Caco-2 (cell line): ENCODE data around the gene ATP5F1C. TPM values are rescaled to one million over a fixed set of nuclear protein-coding genes. Genes with fewer than 3 reads are reported as not detected.
"Not testable (repeated sequence)": the region's sequence is repeated elsewhere in the genome, so short reads cannot be mapped to it uniquely, and the experiment has no call there.

ENCODE experiments used
- BruUV-seq: library from RNA; stranded (reverse); fragments of 400-500 nt; replicated peaks from 2 replicates; lab custom pipeline; 2021; lab: Mats Ljungman, UMichigan
- CTCF ChIA-PET: fragments of 300-600 bp; sonication (Branson Sonifier 250); formaldehyde crosslinking; loops from one replicate; lab custom pipeline; 2022; ENCODE audit warnings: antibody characterized with exemption; lab: Charles Lee
- POLR2A ChIA-PET: fragments of 300-600 bp; sonication (Branson Sonifier 250); formaldehyde crosslinking; loops from one replicate; lab custom pipeline; 2022; ENCODE audit warnings: antibody characterized with exemption; lab: Charles Lee
- DNase-seq, 2 experiments: peaks; one replicate each; pipeline versions ENCODE4 v3.0.0 to v3.0.0-alpha.2; 2020 to 2022
- H3K27me3 ChIP-seq: replicated peaks from 2 replicates; pipeline ENCODE4 v1.6.0; 2011; ENCODE audit warnings: low read length; ENCODE audit not compliant: control insufficient read depth, insufficient read depth
- H3K36me3 ChIP-seq: 2 replicates; pipeline ENCODE4 v1.5.1; 2011; ENCODE audit warnings: low read length; ENCODE audit not compliant: control insufficient read depth, insufficient read depth
- H3K4me1 ChIP-seq: fragments of 250-450 bp; sonication (Bioruptor Pico); 2 replicates; pipeline ENCODE4 v1.5.1; 2020; ENCODE audit warnings: mild to moderate bottlenecking
- H3K4me3 ChIP-seq: 2 replicates; pipeline ENCODE4 v1.5.1; 2011; ENCODE audit warnings: low read depth, mild to moderate bottlenecking, control low read depth, low read length
- H3K9me3 ChIP-seq: fragments of 250-450 bp; sonication (Bioruptor Pico); 2 replicates; pipeline ENCODE4 v1.5.1; 2020; ENCODE audit warnings: mild to moderate bottlenecking, moderate library complexity
- H3K27ac Mint-ChIP-seq: one replicate; pipeline ENCODE4 v1.8.0; 2022; ENCODE audit warnings: mixed read lengths; ENCODE audit not compliant: unreplicated experiment
- H3K27me3 Mint-ChIP-seq: one replicate; pipeline ENCODE4 v1.8.0; 2022; ENCODE audit warnings: mixed read lengths; ENCODE audit not compliant: insufficient read depth, unreplicated experiment
- H3K36me3 Mint-ChIP-seq: one replicate; pipeline ENCODE4 v1.8.0; 2022; ENCODE audit warnings: mild to moderate bottlenecking, mixed read lengths; ENCODE audit not compliant: insufficient read depth, unreplicated experiment
- H3K4me1 Mint-ChIP-seq: one replicate; pipeline ENCODE4 v1.8.0; 2022; ENCODE audit warnings: low read depth, mixed read lengths; ENCODE audit not compliant: unreplicated experiment
- H3K4me3 Mint-ChIP-seq: one replicate; pipeline ENCODE4 v1.8.0; 2022; ENCODE audit warnings: mild to moderate bottlenecking, moderate library complexity, mixed read lengths; ENCODE audit not compliant: unreplicated experiment
- H3K9me3 Mint-ChIP-seq: one replicate; pipeline ENCODE4 v1.8.0; 2022; ENCODE audit warnings: mixed read lengths; ENCODE audit not compliant: unreplicated experiment
- CTCF ChIP-seq, 2 experiments: fragments of 200-600 bp in 1 of 2; IDR thresholded peaks; 1 replicate in 1 of 2; 2 replicates in 1 of 2; pipeline versions ENCODE4 v1.5.1 to v1.8.0; 2011 to 2022; ENCODE audit warnings: antibody characterized with exemption in 1 of 2, control low read depth in 1 of 2, inconsistent platforms in 1 of 2, low read depth in 1 of 2, low read length in 1 of 2, mild to moderate bottlenecking in 1 of 2, moderate library complexity in 1 of 2; ENCODE audit not compliant: insufficient read depth in 1 of 2, severe bottlenecking in 1 of 2, unreplicated experiment in 1 of 2
- intact Hi-C: fragments of 100-400 bp; cut with micrococcal nuclease; formaldehyde crosslinking; loops from one replicate; pipeline ENCODE4 v1.10.0; 2022; ENCODE audit not compliant: unreplicated experiment
- total RNA-seq: library from RNA; stranded (reverse); gene quantifications from 2 replicates; pipeline ENCODE4 v1.2.3, GENCODE V29; 2022

ATP5F1C gene
- total RNA-seq, 1 experiment from 2014 or later: 568 TPM

DNA sequence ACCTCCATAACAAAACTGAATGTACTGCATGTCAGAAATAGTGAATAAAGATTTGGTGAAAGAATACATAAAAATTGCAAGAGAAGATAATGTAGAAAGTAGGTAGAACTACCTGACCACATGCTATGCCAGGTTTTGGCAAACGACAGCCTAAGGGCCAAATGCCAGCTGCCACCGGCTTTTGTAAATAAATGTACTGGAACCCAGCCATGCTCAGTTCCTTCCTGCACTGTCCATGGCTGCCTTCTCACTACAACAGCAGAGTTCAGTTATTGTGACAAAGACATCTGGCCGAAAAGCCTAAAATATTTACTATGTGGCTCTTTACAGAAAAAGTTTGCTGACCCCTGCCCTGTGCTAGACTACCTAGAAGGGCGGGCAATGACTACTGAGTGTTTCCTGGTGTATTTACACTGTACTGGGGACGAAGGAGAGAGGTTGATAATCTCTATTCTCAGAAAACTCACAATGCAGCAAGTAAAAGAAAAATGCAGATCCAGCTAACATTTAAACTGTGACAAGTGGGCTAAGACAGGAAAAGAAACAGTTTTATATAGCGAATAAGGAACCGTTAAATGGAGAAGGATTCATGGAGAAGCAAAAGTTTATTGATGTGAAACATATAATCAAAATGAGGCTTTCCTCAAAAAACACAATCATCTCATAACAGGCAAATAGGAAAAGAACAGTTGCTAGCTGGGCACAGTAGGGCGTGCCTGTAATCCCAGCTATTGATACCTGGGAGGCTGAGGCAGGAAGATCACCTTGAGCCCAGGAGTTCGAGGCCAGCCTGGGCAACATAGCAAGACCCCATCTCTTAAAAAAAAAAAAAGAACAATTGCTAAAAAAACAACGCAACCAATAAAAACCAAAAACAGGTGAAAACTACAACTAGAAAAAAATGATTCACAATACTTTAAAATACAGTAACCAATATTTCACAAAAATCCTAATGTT is 13.9 kb upstream of the ATP5F1C start:
- Mint-ChIP-seq H3K27ac (no peak overlapping the region), H3K9me3 (no peaks in the 10 kb centered on the region), H3K4me1 (no peaks in the 10 kb centered on the region), H3K36me3 (peaks cover 83% of the 10 kb centered on the region), H3K4me3 (no peak overlapping the region), H3K27me3 (no peaks in the 10 kb centered on the region)
- POLR2A ChIA-PET: interaction anchor here (1.0 kb wide), 1 partner anchor 14 kb away, joined by 3 read pairs; the partner anchor contains the start of genes ATP5F1C and KIN
- no peaks in the 10 kb centered on the region for H3K9me3 ChIP-seq
- no peak overlapping the region for H3K4me3 ChIP-seq
- no peaks in the 10 kb centered on the region for H3K4me1 ChIP-seq
- no peaks in the 10 kb centered on the region; the same call in 1 of the 2 replicates for H3K27me3 ChIP-seq
- no peak for DNase-seq
- no peak for TF ChIP-seq CTCF (IDR thresholded peaks at IDR 0.05; ENCODE audit: insufficient read depth in 1 of 2, low read depth in 1 of 2, low read length in 1 of 2, severe bottlenecking in 1 of 2, unreplicated experiment in 1 of 2)
- no TSS peak for BruUV-seq
- intact Hi-C loops: no loop called here
- CTCF ChIA-PET: no interaction called here
- H3K36me3 ChIP-seq: peaks cover 6% of the 10 kb centered on the region

DNA sequence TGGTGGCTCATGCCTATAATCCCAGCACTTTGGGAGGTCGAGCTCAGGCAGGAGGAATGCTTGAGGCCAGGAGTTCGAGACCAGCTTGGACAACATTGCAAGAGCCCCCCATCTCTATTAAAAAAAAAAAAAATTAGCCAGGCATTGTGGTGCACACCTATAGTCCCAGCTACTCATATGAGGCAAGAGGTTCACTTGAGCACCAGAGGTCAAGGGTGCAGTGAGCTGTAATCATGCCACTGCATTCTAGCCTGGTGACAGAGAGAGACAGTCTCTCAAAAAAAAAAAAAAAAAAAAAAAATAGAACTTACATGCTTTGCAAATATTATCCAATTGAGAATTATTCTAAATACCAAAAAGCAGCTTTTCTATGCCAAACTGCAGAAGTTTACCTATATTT is 11.2 kb upstream of the ATP5F1C start:
- no peaks in the 10 kb centered on the region for H3K9me3 Mint-ChIP-seq
- H3K36me3 Mint-ChIP-seq: peaks cover 86% of the 10 kb centered on the region
- ChIA-PET CTCF (no interaction called here), POLR2A (interaction anchor here (0.5 to 0.9 kb wide), 2 partner anchors 11 to 111 kb away, joined by 4 to 6 read pairs; partner anchors contain the start of genes ATP5F1C and KIN)
- no peak for TF ChIP-seq CTCF (IDR thresholded peaks at IDR 0.05; ENCODE audit: insufficient read depth in 1 of 2, low read depth in 1 of 2, low read length in 1 of 2, severe bottlenecking in 1 of 2, unreplicated experiment in 1 of 2)
- no TSS peak for BruUV-seq
- H3K4me3 Mint-ChIP-seq: no peak overlapping the region
- H3K27me3 ChIP-seq: no peaks in the 10 kb centered on the region
- H3K4me1 ChIP-seq: no peaks in the 10 kb centered on the region
- no peaks in the 10 kb centered on the region for H3K9me3 ChIP-seq
- no peak overlapping the region for H3K27ac Mint-ChIP-seq
- peaks cover 3% of the 10 kb centered on the region for H3K36me3 ChIP-seq
- intact Hi-C loops: no loop called here
- H3K27me3 Mint-ChIP-seq: no peaks in the 10 kb centered on the region
- H3K4me3 ChIP-seq: no peak overlapping the region
- DNase-seq: no peak
- no peaks in the 10 kb centered on the region for H3K4me1 Mint-ChIP-seq

DNA sequence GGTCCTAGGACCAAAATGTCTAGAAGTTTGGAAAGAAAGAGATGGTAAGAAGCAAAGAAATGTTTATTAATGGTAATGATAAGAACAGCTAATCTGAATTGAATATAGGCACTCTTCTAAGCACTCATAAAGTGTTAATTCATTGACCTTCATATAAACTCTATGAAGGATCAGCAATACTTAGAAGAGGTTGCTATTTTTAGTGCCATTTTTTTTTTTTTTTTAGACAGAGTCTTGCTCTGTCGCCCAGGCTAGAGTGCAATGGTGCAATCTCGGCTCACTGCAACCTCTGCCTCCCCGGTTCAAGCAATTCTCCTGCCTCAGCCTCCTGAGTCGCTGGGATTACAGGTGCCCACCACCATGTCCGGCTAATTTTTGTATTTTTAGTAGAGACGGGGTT is 5.8 kb upstream of the ATP5F1C start:
- H3K4me3 Mint-ChIP-seq, H3K27me3 ChIP-seq, H3K4me1 Mint-ChIP-seq, intact Hi-C loops, H3K4me3 ChIP-seq, H3K27ac Mint-ChIP-seq, POLR2A ChIA-PET, H3K36me3 ChIP-seq, H3K4me1 ChIP-seq, H3K9me3 ChIP-seq, BruUV-seq, H3K27me3 Mint-ChIP-seq, CTCF ChIA-PET, DNase-seq, H3K9me3 Mint-ChIP-seq: not testable (repeated sequence)
- H3K36me3 Mint-ChIP-seq: peaks cover 71% of the 10 kb centered on the region
